Hematopoietic multipotent progenitor cell (in vitro differentiated cells): ENCODE measurements around the gene GOPC. TPM values are rescaled to one million over a fixed set of nuclear protein-coding genes. Genes with fewer than 3 reads are reported as not detected.
"Not testable (repeated sequence)": the region's sequence is repeated elsewhere in the genome, so short reads cannot be mapped to it uniquely, and the experiment has no call there.

Experiments used
- DNase-seq, 3 donors: peaks; one replicate each; pipeline ENCODE4 v3.0.0-alpha.2; 2011 to 2015; ENCODE audit warnings: low read depth in 2 of 3, low spot score in 2 of 3
- total RNA-seq: library from RNA; depleted of rRNA; stranded (reverse); fragments of >200 nt; gene quantifications from one replicate; pipeline ENCODE4 v1.2.3, GENCODE V29; 2012

The GOPC gene
- total RNA-seq = 12.9 TPM

DNA sequence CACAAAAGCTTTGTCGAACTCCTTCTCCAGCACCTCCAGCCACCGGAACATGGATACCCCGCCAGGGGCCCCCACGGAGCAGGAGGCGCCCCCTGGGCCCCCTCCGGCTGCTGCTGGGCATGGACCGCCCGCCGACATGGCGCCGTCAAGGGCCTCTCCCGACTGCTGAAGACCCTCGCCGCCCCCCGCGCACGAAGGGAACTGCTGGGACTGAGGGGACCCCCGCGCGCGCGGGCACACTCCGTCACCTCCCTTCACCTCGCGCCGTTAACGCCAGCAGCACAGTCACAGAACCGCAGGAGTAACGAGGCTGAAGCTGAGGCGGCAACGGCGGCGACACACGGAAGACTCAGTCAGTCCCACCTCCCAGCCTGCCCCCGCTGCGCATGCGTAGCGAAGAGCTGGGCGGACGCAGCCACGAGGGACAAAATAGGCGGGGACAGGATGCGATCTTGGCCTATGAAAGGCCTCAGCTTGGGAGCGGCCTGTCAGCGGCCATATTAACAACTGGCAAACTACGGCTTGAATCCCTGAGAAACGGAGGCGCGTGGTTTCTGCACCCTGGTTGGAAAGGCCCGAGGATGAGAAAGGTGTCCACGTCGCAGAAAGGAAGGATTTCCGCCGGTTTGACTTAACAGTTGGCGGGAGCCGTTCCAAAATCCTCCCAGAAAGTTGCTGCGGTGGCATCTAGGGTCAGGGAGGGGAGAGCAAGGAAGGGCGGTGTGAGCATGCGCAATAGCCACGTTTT lies at the start of gene GOPC:
TSS of gene GOPC (minus strand) at position 361 of the 748 bp plus-strand sequence. CDS start at position 138, 223 bp downstream.
- DNase-seq = peak; percentile 92 to 99 (median 99)

DNA sequence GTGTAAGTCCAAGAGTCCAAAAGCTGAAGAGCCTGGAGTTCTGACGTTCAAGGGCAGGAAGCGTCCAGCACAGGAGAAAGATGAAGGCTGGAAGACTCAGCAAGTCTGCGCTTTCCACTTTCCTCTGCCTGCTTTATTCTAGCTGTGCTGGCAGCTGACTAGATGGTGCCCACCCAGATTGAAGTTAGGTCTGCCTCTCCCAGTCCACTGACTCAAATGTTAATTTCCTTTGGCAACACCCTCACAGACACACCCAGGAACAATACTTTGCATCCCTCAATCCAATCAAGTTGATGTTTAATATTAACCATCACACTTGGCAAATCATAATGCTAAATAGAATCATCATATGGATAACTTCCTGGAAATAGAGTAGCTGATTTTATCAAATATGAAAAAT lies 49.7 kb upstream of the GOPC start:
- not testable (repeated sequence) for DNase-seq

DNA sequence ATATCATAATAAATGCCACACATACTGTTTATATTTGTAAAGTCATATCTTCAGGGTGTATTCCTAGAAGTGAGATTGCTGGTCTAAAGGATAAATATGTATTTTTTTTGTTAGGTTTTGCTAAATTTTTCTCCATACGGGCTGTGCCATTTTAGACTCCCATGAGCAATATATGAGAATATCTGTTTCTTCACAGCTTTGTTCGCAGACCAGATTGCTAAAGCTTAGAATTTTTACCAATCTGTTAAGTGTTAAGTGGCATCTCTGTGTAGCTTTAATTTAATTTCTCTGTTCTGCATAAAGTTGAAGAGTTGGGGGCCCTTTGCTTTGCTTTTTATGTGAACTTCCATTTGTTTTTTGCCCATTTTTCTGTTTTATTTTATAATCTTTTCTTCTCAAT lies 40.7 kb upstream of the GOPC start:
- no peak for DNase-seq

DNA sequence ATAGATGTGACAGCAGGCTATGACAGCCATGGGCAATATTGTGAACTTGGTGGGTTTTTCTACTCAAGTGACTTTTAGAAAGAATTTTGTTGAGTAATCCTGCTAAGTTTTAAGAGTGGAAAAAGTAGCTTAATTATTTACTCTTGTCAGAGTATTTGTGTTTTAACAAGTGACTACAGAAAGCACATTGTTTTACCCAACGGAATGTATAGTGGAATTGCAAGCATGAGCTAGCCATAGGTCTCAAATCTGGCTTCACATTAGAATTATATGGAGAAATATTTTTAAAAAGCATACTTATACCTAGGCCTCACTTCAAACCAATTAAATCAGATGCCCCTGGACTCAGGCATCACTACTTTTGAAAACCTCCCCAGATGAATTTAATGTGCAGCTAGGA lies 35.5 kb upstream of the GOPC start:
- no peak for DNase-seq

DNA sequence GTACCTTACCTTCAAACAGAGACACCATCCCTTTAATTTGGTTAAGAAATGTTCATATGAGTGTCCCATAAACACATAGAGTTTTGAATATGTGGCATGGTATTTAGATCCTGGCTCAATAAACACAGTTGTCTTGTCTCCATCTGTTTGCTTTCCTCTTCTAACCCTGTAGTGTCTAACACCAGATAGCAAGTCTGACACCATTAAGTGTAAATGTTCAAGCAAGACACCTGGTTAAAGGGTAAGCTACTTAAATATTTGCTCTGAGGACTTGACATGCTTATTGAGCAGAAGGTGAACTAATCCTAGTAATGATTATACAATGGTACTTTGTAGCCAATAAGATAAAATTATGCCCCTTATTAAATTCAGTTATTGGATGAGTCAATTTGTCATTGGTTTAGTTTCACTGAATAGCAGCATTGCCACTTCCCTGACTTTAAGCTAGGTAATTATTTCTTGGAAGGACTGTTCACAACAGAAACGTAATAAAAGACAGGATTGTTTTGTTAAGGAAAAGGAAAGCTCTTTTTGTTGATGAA lies 26.9 kb upstream of the GOPC start:
- DNase-seq = no peak

DNA sequence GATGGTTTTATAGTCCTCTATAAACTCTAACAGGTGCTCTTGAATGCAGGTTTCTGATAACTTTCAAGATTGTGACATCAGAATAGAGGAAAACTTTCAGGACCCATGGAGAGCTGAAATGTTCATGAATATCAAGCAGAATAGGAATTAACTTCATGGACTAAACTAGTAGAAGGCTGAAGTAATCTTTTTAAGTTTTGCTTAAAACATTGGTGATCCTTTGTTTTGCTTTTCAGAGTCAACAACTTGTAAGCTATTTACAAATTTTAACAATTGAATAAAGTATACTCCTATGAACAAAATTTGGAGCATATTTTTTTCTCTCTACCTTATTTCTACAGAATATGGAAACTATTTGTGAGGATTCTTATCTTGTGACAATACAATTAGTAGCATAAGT lies 25.2 kb upstream of the GOPC start:
- DNase-seq = no peak

DNA sequence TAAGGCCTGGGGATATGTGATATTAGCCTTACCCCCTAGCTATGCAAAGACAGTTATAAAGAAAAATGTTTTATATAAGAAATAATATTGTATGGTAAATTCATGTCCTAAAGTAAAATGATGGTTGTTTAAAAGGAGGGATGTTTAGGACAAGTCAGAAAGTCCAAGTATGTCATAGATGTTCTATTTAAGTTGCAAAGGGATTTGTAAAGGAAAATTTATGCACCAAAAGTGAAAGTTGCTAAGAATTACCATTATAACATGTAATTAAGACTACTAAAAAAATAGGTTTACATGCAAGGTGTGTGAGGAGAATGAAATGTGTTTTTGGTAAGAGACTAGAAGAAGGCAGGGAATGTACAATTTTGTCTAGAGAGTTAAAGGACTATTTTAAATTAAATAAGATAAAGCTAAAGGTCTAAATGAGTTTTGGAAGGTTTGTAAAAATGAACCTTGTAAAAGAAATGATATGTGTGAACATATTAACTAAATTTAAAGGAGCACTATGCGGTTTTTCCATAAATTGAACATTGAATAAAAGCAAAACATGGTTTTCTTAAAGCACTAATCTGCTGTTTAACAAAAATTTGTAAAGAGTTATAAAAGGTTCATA lies 22.7 kb upstream of the GOPC start:
- no peak for DNase-seq

DNA sequence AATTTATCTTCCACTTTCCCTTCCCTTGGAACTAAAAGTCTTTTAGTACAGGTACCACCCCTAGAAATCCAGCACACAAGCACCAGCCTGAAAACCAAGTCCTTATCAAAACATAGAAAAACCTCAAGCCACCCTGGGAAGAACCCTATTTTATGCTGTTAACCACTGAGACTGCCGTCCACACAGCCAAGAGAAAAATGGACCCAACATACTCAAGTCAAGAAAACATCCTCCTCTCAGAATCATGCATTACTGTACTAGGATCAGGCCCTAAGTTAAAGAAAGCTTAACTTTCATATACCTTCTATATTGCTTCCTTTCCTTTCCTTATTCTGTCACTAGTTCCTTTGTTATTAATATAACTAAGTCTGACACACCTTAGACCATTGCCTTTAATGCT lies 16.9 kb upstream of the GOPC start:
- DNase-seq = no peak

DNA sequence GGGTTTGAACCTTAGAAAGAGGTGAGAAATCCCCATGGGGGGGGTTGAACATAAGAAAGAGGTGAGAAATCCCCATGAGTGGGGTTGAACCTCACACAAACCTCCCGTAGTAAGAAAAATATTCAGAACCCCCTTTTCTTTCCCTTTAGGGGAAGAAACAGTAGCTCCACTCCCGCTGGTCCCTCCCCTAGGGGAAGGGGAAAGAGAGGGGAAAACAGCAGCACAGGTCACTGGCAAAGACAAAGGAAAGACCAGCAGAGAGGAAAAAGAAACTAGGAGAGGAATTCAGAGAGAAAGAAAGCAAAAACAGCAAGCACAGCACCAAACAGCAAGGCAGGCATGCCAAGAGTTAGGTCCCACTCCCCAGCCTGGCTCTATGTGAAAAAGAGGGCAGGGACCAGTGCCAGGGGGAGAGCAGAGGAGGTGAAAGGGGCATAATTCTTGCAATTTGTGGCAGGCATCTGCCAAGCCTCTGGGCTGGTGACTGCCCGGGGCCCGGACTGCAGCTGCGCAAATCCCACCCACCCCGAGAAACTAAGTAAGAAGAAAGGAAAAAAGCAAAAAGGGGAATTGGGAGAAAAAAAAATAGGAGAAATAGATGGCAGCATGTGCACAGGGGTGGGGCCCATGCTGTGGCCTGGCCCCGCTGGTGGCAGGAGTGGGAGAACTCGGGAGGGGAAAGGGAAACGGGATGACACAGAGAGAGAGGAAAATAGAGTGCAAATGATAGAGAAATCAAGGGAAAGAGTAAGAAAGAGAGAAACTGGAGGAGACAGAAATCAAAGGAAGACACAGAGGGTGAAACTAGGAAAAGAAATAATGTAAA lies 15.1 kb upstream of the GOPC start:
- DNase-seq = no peak

DNA sequence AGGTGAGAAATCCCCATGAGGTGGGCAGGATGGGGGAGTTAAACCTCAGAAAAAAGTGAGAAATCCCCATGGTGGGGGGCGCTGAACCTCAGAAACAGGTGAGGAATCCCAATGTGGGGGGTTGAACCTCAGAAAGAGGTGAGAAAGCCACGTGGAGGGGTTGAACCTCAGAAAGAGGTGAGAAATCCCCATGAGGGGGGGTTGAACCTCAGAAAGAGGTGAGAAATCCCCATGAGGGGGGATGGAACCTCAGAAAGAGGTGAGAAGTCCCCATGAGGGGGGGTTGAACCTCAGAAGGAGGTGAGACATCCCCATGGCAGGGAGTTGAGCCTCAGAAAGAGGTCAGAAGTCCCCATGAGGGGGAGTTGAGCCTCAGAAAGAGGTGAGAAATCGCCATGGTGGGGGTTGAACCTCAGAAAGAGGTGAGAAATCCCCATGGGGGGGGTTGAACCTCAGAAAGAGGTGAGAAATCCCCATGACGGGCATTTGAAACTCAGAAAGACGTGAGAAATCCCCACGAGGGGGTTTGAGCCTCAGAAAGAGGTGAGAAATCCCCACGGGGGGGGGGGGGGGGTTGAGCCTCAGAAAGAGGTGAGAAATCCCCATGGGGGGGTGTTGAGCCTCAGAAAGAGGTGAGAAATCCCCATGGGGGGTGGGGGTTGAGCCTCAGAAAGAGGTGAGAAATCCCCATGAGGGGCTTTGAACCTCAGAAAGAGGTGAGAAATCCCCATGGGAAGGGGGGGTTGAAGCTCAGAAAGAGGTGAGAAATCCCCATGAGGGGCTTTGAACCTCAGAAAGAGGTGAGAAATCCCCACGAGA lies 14.3 kb upstream of the GOPC start:
- DNase-seq = no peak

DNA sequence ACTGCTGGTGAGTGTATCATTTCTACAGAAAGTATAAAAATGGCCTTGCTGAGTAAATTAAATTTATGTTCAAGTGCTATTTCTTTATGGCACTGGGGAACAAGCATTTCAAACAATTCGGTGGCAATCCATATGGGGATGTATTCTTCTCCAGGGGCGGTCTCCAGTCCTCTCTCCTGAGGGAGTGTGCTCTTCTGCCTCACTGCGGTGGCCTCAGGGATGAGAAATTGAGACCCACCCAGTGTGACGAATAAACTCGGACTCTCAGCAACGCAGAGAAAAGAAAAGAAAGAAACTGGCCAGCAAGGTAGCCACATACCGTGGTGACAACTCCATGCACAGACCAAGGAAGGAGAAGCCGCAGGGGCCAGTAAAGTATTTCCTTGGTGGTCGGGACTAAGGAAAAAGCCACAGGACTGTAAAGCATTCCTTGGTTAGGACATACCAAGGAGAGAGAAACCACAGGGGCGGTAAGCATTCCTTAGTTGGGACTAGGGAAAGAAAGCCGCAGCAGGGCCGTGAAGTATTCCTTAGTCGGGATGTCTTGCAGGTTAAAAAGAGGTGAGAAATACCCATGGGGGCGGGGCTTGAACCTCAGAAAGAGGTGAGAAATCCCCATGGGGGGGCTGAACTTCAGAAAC lies 13.6 kb upstream of the GOPC start:
- no peak for DNase-seq

DNA sequence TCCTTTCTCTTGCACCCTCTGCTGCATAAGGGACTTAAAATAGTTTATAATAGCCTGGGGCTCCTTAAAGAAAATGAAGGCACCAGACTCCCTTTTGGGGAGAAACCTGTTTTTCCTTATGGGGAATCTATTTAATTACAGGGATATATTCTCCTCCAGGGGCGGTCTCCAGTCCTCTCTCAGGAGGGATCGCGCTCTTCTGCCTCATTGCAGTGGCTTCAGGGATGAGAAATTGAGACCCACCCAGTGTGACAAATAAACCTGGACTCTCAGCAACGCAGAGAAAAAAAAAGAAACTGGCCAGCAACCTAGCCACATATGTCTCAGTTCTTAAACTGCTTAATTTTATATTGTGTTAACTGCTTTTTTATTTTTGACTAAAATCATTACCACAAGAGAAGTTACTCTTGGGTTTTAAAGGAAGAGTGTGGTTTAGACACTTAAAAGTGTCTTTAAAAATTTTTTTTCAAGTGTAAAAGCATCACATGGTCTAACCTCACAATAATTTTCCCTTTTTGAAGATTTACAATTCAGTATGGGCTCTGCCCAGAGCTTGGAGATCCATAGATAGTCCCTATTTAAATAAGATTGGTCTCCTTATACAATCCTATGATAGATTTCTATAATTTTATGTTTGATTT lies 11.7 kb upstream of the GOPC start:
- no peak for DNase-seq

DNA sequence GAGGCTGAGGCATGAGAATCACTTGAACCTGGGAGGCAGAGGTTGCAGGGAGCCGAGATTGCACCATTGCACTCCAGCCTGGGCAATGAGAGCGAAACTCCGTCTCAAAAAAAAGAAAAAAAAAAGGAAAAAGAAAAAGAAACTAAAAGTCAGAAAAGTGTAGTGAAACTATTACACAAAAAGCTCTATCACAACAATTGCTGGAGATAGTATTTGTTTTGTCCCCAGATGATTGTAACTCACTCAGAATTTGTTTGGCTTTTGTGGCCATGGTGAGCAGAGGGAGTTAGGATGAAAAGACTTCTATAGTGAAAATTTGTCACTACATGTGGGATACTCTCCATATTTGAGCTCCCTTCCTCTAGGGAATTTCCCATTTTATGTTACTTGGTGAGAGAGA lies 5.2 kb upstream of the GOPC start:
- no peak for DNase-seq

DNA sequence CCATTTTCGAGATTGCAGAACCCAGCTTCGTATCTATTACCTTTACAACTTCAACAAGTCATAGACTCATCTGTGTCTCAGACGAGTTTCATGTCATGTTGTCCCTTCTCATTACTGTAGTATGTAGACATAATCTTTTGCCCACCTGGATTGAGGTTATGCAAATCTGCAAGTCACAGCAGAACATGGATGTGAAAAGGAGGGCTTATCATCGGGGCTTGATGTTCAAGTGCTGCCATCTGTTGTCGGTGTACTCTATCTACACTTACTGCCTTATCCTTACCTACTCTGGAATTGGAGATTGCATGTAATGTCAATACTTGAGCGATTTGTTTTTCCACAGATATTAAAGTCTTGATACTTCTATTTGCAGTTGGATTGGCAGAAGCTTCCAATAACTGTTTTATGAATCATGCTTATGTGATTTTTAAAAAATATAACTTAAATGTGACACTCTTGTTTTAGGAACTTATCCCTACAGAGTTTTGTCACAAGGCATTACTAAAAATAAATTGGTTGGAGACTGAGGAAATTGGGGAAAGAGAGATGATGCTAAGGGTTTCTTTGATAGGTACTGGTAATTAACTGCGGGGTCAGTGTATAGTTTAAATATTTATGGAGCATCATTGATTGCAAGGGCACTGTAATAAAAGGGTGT lies 3.0 kb upstream of the GOPC start:
- peak in 2 of 3 donors; percentile 65 to 80 for DNase-seq

DNA sequence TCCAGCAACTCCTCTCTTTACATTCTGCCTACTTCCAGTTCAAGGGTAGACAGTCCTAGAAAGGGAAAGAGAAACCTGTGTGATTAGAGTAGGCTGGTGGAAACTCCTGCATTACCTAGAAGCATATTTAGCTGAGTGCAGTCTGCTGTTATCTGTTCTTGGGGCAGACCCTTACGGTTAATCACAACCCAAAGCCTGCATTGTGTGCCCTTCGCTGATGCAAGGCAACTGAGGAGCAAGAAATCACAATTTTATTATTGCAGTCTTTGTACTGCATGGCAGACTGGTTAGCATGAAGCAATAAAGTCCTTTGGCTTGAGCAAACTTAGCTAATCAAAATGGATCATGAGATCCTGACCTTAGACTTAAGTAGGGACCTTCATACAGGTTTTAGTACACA lies 1.5 kb upstream of the GOPC start:
- DNase-seq = no peak

DNA sequence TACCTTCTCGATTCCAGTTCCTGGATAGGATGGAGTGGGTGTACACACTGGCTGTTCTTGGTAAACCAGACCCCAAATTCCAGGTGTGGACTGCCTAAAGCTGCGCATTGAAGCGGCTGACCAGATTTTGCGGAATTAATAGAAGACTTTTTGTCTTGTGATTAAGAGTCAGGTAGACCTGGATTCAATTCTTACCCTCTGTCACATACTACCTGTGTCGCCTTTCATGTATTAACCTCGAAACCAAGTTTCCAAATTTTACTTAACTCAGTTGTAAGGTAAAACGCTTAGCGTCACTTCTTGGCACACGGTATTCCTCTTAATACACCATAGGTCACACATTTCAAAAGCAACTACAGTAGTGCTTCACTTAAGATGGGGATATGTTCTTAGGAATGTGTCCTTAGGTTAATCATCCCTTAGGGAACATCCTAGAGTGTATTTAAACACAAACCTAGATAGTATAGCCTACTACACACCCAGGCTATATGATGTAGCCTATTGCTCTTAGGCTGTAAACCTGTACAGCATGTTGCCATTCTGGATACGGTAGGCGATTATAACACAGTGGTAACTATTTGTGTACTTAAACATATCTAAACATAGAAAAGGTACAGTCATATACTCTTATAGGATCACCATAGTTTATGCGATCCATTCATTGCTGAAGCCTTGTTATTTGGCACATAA lies 733 bp upstream of the GOPC start:
- no peak for DNase-seq

DNA sequence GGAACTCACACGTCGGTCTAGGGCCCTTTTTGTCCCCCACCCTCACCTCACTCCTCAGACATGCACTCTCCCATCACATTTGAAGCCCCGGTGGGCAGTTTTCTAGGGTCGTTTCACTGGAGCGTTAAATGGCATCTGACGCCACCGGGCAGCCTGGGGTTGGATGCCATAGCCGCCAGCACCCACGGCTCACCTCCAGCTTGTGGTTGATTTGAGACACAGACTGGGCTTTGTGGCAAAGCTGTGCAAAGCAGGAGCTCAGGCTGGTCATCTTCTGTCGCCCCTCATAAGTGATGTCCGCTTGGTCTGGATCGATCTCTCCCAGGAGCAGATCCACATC lies 530 bp downstream of the GOPC start:
- DNase-seq = no peak

DNA sequence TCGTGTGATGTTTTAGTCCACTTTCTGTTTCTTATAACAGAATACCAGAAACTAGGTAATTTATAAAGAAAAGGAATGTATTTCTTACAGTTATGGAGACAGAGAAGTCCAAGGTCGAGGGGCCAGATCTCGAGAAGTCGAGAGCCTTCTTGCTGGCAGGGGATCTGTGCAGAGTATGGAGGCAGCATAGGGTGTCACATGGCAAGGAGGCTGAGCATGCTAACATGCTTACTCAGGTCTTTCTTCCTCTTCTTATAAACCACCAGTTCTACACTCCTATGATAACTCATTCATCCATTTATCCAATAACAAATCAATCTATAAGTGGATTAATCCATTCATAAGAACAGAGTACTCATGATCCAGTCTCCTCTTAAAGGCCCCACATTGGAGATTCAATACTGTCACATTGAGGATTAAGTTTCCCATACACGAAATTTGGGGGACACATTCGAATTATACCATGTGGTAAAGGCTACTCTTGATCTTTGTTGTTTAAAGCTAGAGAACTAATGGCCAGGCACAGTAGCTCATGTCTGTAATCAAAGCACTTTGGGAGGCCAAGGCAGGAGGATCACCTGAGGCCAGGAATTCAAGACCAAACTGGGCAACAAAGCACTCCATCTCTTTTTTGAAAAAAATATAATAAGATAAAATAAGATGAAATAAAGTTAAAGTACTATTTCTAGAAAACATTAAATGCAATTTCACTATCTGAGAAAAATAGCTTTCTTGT lies 2.1 kb downstream of the GOPC start:
- no peak for DNase-seq
